ENCODE results near the gene FUOM. TPM values are rescaled to one million over a fixed set of nuclear protein-coding genes. Genes with fewer than 3 reads are reported as not detected.

Gene FUOM
- total RNA-seq, 2 experiments from 2014 or later = 15.4 to 17.3 TPM

- ATAC-seq (ENCODE audit: low read depth) = no peak
- H3K27ac Mint-ChIP-seq = no peak overlapping the region
- POLR2A ChIA-PET = interaction anchor here (1.0 to 1.7 kb wide), 4 partner anchors 11 to 32 kb away, joined by 3 to 7 read pairs (median 4); partner anchors contain the start of genes CALY, ECHS1 and PRAP1
These were observed 524 bp upstream of the FUOM start for GRCh38 chr10:133358162-133358924.

GRCh38 chr10:133356549-133357284 lies 1.1 kb downstream of the FUOM start:
- peaks cover 1% of the 10 kb centered on the region for H3K4me1 Mint-ChIP-seq
- no peaks in the 10 kb centered on the region for H3K27me3 Mint-ChIP-seq
- peak overlapping the region; percentile 69 for H3K4me3 Mint-ChIP-seq
- peak overlapping the region; percentile 56 for H3K27ac Mint-ChIP-seq
- no peaks in the 10 kb centered on the region for H3K9me3 Mint-ChIP-seq
- POLR2A ChIA-PET = interaction anchor here (0.6 to 1.7 kb wide), 3 partner anchors 16 to 33 kb away, joined by 3 to 7 read pairs (median 4); partner anchors contain the start of genes CALY and ECHS1
- no peaks in the 10 kb centered on the region for H3K36me3 Mint-ChIP-seq
- DNase-seq (no peak), ATAC-seq (ENCODE audit: low read depth) (no peak)

More at GRCh38 chr10:133358162-133358924, 524 bp upstream of the FUOM start:
- no peaks in the 10 kb centered on the region for H3K27me3 Mint-ChIP-seq
- peak; percentile 51 for DNase-seq
- no peaks in the 10 kb centered on the region for H3K9me3 Mint-ChIP-seq
- peaks cover 1% of the 10 kb centered on the region for H3K4me1 Mint-ChIP-seq
- H3K4me3 Mint-ChIP-seq = no peak overlapping the region
- no peaks in the 10 kb centered on the region for H3K36me3 Mint-ChIP-seq

- POLR2A ChIA-PET = no interaction called here
- H3K9me3 Mint-ChIP-seq = no peaks in the 10 kb centered on the region
- no peak overlapping the region for H3K27ac Mint-ChIP-seq
- H3K36me3 Mint-ChIP-seq = no peaks in the 10 kb centered on the region
- H3K4me1 Mint-ChIP-seq = peaks cover 1% of the 10 kb centered on the region
- no peak for ATAC-seq (ENCODE audit: low read depth)
- DNase-seq = no peak
- no peaks in the 10 kb centered on the region for H3K27me3 Mint-ChIP-seq
- peak overlapping the region; percentile 55 for H3K4me3 Mint-ChIP-seq
These were observed 1.8 kb downstream of the FUOM start for GRCh38 chr10:133355991-133356390.

DNA sequence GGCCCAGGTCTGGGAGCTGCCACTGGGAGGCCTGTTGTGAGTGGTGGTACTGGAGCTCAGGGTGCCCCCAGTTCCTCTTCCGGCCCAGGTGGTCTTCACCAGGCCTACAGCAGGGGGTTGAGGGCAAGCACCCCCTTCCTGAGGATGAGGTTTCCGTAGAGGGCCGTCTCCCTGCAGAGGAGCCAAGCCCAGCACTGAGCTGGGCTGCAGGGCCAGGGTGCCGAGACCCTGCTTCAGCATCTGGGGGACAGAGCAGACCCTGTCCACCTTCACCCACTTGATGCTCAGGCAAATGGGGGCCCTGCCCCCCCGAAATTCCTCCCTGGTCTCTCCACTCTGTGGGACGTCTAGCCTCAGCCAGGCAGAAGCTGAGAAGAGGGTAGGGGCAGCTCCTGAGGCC lies 2.6 kb downstream of the FUOM start:
- DNase-seq (no peak), ATAC-seq (ENCODE audit: low read depth) (no peak)
- no peaks in the 10 kb centered on the region for H3K9me3 Mint-ChIP-seq
- H3K4me3 Mint-ChIP-seq = no peak overlapping the region
- POLR2A ChIA-PET = no interaction called here
- H3K27ac Mint-ChIP-seq = no peak overlapping the region
- peaks cover 1% of the 10 kb centered on the region for H3K4me1 Mint-ChIP-seq
- H3K36me3 Mint-ChIP-seq = no peaks in the 10 kb centered on the region
- H3K27me3 Mint-ChIP-seq = no peaks in the 10 kb centered on the region

DNA sequence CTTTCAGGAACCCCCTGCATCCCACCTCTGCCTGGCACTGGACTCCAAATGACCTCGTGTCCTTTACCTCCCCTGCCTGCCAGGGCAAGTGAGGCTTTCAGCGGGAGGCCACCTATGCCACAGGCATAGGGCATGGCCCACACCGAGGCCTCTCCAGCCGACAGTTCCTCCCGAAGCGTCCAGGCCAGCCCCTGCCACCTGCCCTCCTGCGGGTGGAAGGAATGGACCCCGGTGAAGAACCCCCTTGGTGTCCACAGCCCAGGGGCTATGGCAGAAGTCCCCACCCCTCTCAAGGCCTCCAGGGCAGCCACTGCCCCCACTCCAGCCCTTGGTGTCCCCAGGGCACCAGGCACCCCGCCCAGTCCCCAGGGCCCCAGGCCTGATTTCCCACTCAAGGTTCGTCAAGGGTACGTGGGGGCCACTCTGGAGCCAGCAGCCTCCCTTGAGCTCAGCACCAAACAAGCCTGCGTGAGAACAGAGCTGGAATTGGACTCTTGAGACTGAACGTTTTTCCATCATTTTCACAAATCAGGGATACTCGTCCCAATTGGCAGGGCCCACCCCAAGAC lies 3.1 kb downstream of the FUOM start:
- Mint-ChIP-seq H3K36me3 (no peaks in the 10 kb centered on the region), H3K4me1 (no peaks in the 10 kb centered on the region), H3K4me3 (no peak overlapping the region), H3K27me3 (no peaks in the 10 kb centered on the region), H3K27ac (no peak overlapping the region), H3K9me3 (no peaks in the 10 kb centered on the region)
- no peak for ATAC-seq (ENCODE audit: low read depth)
- POLR2A ChIA-PET = no interaction called here
- DNase-seq = no peak

DNA sequence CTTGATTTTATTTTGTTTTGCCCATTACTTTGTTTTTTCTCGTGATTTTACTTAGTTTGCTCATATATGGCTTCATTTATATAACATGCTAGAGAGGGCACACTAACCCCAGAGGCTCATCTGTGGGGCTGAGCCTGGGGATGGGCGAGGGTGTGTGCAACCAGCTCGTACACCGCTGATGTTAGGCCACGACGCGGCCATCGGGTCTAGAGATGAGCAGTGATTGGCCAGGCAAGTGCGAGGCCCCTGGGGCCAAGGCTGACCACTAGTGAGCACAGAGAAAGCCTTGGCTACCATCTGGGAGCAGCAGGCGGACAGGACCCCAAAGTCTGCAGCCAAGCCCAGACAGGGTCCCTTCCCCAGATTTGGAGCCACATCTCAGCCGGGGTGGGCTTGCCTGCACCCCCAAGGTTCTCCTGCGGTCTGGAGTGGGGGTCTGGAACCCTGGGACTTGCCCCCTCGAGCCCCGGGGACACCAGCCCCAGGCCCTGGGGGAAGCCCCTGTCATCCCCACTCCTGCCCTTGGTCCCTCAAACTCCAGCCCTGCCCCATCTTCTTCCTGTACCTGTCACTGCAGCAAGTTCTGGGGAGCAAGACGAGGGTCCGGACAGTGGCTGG lies 3.7 kb downstream of the FUOM start:
- Mint-ChIP-seq H3K9me3 (no peaks in the 10 kb centered on the region), H3K27me3 (no peaks in the 10 kb centered on the region), H3K36me3 (no peaks in the 10 kb centered on the region), H3K4me1 (no peaks in the 10 kb centered on the region), H3K4me3 (no peak overlapping the region), H3K27ac (no peak overlapping the region)
- ATAC-seq (ENCODE audit: low read depth) (no peak), DNase-seq (no peak)
- POLR2A ChIA-PET = interaction anchor here (1.2 kb wide), 1 partner anchor 36 kb away, joined by 3 read pairs; no protein-coding TSS in a partner anchor

DNA sequence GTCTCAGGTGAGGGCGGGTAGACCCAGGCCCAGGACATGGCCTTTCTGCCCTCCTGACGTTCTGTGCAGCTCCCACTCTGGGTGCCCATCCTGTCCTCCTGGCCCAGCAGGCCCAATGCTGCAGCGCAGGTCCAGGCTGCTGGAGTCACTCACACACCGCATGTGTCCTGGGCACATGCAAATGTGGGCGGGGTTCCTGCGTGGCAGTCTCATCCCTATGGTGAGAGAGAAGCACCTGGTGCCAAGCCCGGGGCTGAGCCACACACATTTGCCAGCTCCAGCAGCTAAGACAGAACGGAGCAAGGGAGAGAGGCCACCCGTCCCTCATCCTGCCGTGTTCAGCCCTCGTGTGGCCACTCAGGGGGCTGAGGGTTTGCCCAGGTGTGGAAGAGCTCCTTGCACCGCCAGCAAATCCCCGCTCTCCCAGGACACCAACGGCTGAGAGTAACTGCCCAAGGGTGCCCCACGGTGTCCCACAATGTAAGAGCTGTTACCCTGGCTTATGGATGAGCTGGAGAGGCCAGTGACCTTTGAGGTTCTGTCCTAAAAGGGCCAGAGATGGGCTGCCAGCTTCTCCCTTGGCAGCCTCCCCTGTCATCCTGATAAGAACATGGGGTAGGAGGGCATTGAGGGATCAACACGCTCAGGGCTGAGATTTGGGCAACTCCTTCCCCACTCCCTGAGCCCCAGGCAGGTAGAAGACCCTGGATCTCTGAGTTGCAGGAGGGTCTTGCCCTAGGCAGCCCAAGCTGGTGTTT lies 4.4 kb downstream of the FUOM start:
- H3K4me1 Mint-ChIP-seq = no peaks in the 10 kb centered on the region
- H3K27ac Mint-ChIP-seq = no peak overlapping the region
- POLR2A ChIA-PET = interaction anchor here (1.2 kb wide), 1 partner anchor 37 kb away, joined by 3 read pairs; no protein-coding TSS in a partner anchor
- H3K9me3 Mint-ChIP-seq = no peaks in the 10 kb centered on the region
- H3K4me3 Mint-ChIP-seq = no peak overlapping the region
- H3K36me3 Mint-ChIP-seq = no peaks in the 10 kb centered on the region
- DNase-seq (no peak), ATAC-seq (ENCODE audit: low read depth) (no peak)
- H3K27me3 Mint-ChIP-seq = no peaks in the 10 kb centered on the region

- Mint-ChIP-seq H3K4me3 (no peak overlapping the region), H3K27ac (no peak overlapping the region), H3K4me1 (no peaks in the 10 kb centered on the region), H3K36me3 (no peaks in the 10 kb centered on the region), H3K9me3 (no peaks in the 10 kb centered on the region), H3K27me3 (no peaks in the 10 kb centered on the region)
- DNase-seq (no peak), ATAC-seq (ENCODE audit: low read depth) (no peak)
- POLR2A ChIA-PET = no interaction called here
These were observed 6.2 kb downstream of the FUOM start for GRCh38 chr10:133351408-133352318.

GRCh38 chr10:133350950-133351329 lies 6.9 kb downstream of the FUOM start:
- no peak for ATAC-seq (ENCODE audit: low read depth)
- no peak for DNase-seq
- POLR2A ChIA-PET = no interaction called here
- Mint-ChIP-seq H3K4me3 (no peak overlapping the region), H3K27ac (no peak overlapping the region), H3K9me3 (no peaks in the 10 kb centered on the region), H3K4me1 (no peaks in the 10 kb centered on the region), H3K27me3 (peaks cover under 1% of the 10 kb centered on the region), H3K36me3 (no peaks in the 10 kb centered on the region)

- H3K36me3 Mint-ChIP-seq = no peaks in the 10 kb centered on the region
- H3K9me3 Mint-ChIP-seq = no peaks in the 10 kb centered on the region
- ATAC-seq (ENCODE audit: low read depth) = no peak
- DNase-seq = no peak
- H3K4me1 Mint-ChIP-seq = no peaks in the 10 kb centered on the region
- H3K27ac Mint-ChIP-seq = no peak overlapping the region
- no peak overlapping the region for H3K4me3 Mint-ChIP-seq
- POLR2A ChIA-PET = no interaction called here
- peaks cover 5% of the 10 kb centered on the region for H3K27me3 Mint-ChIP-seq
These were observed 7.4 kb downstream of the FUOM start for GRCh38 chr10:133350283-133350949.

GRCh38 chr10:133349577-133350011 lies 8.2 kb downstream of the FUOM start:
- POLR2A ChIA-PET = no interaction called here
- Mint-ChIP-seq H3K27ac (no peak overlapping the region), H3K9me3 (no peaks in the 10 kb centered on the region), H3K4me1 (no peaks in the 10 kb centered on the region), H3K27me3 (peaks cover 11% of the 10 kb centered on the region), H3K4me3 (no peak overlapping the region), H3K36me3 (no peaks in the 10 kb centered on the region)
- ATAC-seq (ENCODE audit: low read depth) = no peak
- DNase-seq = peak; percentile 30

DNA sequence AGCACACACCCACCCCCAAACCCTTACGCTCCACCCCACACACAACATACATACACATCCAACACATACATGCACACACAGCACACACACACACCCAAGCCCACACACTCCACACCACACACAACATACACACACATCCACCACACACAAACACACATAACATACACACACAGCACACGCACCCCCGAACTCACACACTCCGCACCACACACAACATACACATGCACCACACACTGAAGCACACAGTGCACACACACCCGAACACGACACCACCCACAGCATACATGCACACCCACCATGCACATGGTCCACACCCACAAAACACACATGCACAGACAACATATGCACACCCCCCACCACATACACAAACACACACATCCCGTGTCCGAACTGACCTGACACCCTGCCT lies 8.7 kb downstream of the FUOM start:
- peak overlapping the region; percentile 4 for H3K27ac Mint-ChIP-seq

More for the DNA sequence above, 8.7 kb downstream of the FUOM start:
- Mint-ChIP-seq H3K4me3 (no peak overlapping the region), H3K9me3 (no peaks in the 10 kb centered on the region), H3K4me1 (no peaks in the 10 kb centered on the region), H3K27me3 (peaks cover 12% of the 10 kb centered on the region), H3K36me3 (no peaks in the 10 kb centered on the region)
- no peak for ATAC-seq (ENCODE audit: low read depth)
- POLR2A ChIA-PET = no interaction called here
- DNase-seq = no peak
